NB4 (cell line): ENCODE results near the gene SRGAP3.
"Not testable (repeated sequence)": the region's sequence is repeated elsewhere in the genome, so short reads cannot be mapped to it uniquely, and the experiment has no call there.

ENCODE experiments used
- DNase-seq: peaks from one replicate; pipeline ENCODE4 v3.0.0; 2010; ENCODE audit warnings: low read depth
- H3K4me3 ChIP-seq: one replicate; pipeline ENCODE4 v1.5.1; 2011; ENCODE audit warnings: mild to moderate bottlenecking, low read depth, low read length, moderate library complexity
- CTCF ChIP-seq: IDR thresholded peaks from one replicate; pipeline ENCODE4 v1.5.1; 2012; ENCODE audit warnings: low read depth, low read length
- MAX ChIP-seq: IDR thresholded peaks from 2 replicates; pipeline ENCODE4 v1.6.1; 2011; ENCODE audit warnings: low read depth, low read length
- MYC ChIP-seq: IDR thresholded peaks from 2 replicates; pipeline ENCODE4 v1.6.1; 2011; ENCODE audit warnings: low read depth, low read length
- POLR2A ChIP-seq: IDR thresholded peaks from 2 replicates; pipeline ENCODE4 v1.6.1; 2011; ENCODE audit warnings: mild to moderate bottlenecking; ENCODE audit not compliant: insufficient read length; ENCODE audit errors: extremely low read depth

The SRGAP3 gene

GRCh38 chr3:9292516-9292915 lies 43.1 kb upstream of the SRGAP3 start:
- no peak for DNase-seq
- no peak overlapping the region for H3K4me3 ChIP-seq
- TF ChIP-seq MAX (no peak), MYC (no peak), POLR2A (no peak), CTCF (no peak)

GRCh38 chr3:9291821-9292410 lies 42.5 kb upstream of the SRGAP3 start:
- no peak overlapping the region for H3K4me3 ChIP-seq
- no peak for DNase-seq
- TF ChIP-seq CTCF (no peak), MAX (no peak), MYC (no peak), POLR2A (no peak)

GRCh38 chr3:9290566-9290965 lies 41.1 kb upstream of the SRGAP3 start:
- TF ChIP-seq CTCF (no peak), MAX (no peak), MYC (no peak), POLR2A (no peak)
- no peak overlapping the region for H3K4me3 ChIP-seq
- DNase-seq, result no peak

GRCh38 chr3:9281533-9281932 lies 32.1 kb upstream of the SRGAP3 start:
- not testable (repeated sequence) for DNase-seq

GRCh38 chr3:9280451-9281219 lies 31.2 kb upstream of the SRGAP3 start:
- no peak for DNase-seq
- H3K4me3 ChIP-seq, result no peak overlapping the region
- TF ChIP-seq CTCF (no peak), MYC (no peak), MAX (no peak), POLR2A (no peak)

More at GRCh38 chr3:9281533-9281932, 32.1 kb upstream of the SRGAP3 start:
- not testable (repeated sequence) for H3K4me3 ChIP-seq

GRCh38 chr3:9279966-9280365 lies 30.5 kb upstream of the SRGAP3 start:
- peak; percentile 7 for DNase-seq

More at GRCh38 chr3:9279966-9280365, 30.5 kb upstream of the SRGAP3 start:
- TF ChIP-seq MAX (no peak), MYC (no peak), CTCF (no peak), POLR2A (no peak)
- H3K4me3 ChIP-seq, result no peak overlapping the region
